NCI-H2196 treated with DMSO at 0.1 percent for 48 hours (cell line): Measurements from ENCODE around the gene NAT9.

ENCODE experiments used
- DNase-seq: peaks from one replicate; lab custom pipeline; 2025; ENCODE audit not compliant: unreplicated experiment; lab: John Stamatoyannopoulos, UW

Gene NAT9

GRCh38 chr17:74763565-74764387 lies 12.4 kb downstream of the NAT9 start:
- DNase-seq, result no peak

DNA sequence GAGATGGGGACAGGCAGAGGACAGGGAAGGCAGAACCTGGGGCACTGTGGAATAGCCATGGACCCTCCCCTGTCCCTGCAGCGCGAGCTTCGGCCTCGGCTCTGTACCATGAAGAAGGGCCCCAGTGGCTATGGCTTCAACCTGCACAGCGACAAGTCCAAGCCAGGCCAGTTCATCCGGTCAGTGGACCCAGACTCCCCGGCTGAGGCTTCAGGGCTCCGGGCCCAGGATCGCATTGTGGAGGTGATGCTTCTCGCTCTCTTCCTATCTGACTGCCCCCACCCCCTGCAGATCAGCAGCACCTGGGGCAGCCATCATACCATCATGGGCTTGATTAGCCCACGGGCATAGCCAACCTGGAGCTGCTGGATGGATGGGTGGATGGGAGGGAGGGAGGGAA lies 14.2 kb downstream of the NAT9 start:
- no peak for DNase-seq

DNA sequence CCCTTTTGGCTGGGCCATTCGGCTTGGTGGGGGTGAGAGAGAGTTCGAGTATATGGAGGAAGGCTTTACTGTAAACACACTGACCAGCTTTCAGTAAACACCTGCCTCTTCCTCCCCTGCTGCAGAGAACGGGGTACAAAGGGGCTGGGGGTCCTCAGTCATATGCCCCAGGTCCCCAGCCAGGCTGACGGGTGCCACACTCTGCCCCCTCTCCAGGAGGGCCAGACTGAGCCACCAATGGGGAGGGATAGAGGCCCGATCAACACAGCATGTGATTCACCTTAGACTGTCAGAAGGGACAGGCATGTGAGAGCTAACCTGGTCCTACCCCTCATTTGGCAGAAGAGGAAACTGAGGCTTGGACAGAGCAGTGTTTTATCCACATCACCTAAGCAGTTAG lies 14.7 kb downstream of the NAT9 start:
- no peak for DNase-seq

DNA sequence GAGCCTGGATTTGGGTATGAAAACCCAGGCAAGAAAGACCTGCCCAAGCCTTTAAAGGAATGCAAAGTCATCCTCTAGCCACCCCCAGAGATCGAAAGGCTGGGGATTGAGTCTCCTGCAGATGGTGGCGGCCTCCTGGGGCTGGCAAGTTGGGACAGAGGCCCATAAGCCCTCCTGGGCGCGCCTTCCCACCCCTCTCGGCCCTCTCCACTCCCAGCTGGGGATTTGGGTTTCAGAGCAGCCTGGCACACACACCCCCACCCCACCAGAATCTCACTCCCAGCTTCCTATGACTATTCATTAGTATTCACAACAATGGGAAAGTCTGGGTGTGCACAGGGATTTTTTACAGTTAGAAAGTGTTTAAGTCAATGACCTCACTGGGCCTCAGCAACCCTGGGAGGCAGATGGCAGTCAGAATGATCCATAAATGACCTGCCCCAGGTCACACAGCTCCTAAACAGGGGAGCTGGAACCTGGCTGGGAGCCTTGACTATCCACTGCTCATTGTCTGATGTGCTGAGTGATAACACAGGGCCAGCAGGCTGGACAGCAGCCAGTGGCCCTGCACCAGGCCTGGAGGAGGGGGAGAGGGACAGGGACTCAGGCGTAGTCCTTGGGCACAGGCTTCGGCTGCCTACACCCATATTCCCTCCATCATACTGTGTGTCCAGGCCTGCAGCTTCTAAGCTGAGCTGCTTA lies 15.6 kb downstream of the NAT9 start:
- DNase-seq, result no peak

DNA sequence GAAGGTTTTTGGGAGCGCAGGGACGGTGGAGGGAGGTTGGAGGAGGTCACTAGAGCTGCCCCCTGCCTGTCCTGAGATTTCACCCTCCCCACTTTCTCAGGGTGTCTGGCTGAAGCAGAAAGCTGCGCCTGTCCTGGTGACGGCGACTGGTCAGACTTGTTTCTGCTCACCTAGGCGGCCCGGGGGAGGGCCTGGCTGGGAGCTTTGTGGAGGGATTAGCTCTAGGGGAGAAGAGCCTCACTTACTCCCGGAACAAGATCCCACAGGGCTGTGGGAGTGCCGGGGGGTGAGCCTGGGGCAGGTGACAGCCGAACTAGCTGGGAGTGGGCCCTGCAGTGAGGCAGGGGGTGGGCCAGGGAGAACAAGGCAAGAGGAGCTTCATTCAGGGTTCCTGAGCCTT lies 16.2 kb downstream of the NAT9 start:
- no peak for DNase-seq

GRCh38 chr17:74759243-74759801 lies 16.8 kb downstream of the NAT9 start:
- no peak for DNase-seq

DNA sequence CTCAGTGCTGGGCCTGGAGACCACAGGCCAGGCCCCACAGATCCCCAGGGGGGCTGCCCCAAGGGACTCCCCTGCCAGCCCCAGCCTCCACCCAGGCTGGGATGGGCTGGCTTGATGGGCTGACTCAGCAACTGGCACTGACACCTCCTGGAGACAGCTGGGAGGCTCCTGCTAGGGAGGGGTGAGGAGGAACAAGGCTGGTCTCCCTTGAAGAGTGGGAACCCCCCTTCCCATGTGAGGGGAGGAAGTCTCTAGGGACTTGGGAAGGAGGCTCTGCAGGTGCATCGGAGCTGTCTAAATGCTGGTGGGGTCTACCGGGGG lies 17.3 kb downstream of the NAT9 start:
- no peak for DNase-seq

DNA sequence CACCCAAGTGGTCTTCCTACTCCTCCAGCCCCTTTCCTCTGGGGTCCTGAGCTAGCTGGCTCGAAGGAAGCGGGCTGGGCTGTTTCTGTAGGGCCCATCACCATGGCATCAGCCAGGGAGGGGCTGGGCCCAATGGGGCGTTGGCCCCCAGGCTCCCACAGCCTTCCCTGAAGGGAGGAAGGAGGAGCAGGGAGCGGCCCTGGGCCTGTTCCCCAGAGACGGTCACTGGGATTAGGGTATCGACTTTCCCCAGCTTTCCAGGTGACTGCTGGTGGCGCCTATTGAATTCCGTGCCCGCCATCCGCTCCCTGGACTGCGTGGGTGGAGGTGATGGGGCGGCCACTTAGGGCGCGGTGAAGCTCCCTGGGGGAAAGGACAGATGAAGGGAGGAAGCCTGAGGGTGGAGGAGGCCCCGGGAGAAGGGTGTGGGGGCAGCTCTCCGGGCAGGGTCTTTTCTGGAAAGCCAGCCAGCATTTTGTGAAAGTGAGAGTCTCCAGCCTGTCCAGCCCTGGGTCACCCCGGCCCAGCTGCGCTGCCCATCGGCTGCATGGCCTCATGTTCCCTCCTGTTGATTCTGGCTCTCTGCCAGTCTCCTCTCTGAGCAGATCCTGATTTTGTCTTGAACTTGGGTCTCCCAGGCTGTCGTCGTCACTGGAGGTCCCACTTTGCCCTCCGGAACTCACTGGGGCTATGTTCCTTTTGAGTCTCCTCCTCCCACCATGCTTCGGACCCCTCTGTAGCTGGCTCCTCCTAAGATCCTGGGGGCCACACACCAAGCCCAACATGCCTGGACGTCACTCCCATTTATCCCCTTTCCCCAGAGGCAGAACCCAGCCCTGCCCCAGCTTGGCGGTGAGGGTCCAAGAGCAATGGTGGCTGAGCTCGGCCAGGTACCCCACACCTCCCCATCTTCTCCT lies 18.0 kb downstream of the NAT9 start:
- DNase-seq, result no peak

GRCh38 chr17:74757502-74757901 lies 18.6 kb downstream of the NAT9 start:
- DNase-seq, result no peak

- DNase-seq, result no peak
These were observed 19.3 kb downstream of the NAT9 start for GRCh38 chr17:74756891-74757290.

GRCh38 chr17:74755533-74755932 lies 20.6 kb downstream of the NAT9 start:
- no peak for DNase-seq

DNA sequence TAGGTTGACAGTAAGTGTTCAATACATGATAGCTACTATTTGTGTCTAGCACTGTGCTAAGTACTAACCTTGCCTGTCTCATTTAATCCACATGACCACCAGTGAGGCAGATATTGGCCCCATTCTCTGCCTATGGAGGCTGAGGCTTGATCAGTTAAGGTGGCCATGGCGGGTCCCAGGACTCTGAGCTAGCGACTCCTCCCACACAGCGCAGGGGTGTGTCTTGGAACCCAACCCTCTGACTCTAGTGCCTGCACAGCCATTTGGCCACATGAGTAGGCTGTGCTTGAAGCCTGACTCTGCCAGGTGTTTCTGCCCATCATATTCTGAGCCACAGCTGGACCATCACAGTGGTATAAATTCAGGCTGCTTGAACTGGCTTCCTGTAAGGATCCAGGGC lies 21.3 kb downstream of the NAT9 start:
- DNase-seq, result no peak

DNA sequence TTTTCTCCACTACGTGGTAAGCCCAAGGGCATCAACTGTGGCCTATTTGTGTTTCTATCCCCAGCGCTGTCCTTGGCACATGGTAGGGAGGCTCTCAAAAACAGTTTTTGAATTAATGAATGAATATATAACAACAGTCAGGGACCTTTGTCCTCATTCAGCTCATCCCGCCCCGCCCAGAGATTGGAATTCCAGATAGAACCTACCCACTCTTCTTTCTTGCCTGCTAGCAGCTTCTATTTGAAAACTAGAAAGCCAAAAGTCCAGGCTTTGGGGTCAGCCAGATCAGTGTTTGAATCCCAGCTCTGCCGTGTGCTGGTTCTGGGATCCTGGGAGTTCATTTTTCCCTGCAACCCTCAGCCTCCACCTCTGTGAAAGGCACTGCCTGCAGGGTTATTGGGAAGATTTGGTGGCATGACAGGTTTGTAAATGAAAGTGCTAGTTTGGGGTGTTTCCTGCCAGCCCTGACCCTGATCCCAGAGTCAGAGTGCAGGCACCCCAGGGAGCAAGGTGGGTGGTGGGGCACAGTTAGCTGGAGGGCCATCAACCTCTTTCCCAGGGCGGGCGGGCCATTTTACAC lies 23.2 kb downstream of the NAT9 start:
- DNase-seq, result no peak

- no peak for DNase-seq
These were observed 23.7 kb downstream of the NAT9 start for GRCh38 chr17:74752415-74752814.

GRCh38 chr17:74750327-74751069 lies 25.6 kb downstream of the NAT9 start:
- DNase-seq, result no peak

DNA sequence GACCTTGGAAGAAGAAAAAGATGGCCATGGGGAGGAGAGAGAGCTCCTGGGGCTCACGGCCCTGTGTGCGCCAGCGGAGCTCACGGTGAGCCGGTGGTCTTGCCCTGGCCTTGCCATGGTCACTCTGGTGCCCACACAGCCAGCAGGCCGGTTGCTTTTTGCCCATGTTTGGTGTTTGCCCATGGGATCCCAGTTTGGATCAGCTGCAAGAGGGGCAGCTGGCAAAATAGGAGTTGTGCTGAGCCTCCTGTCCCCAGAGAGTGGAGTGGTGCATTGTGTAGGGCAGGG lies 26.2 kb downstream of the NAT9 start:
- DNase-seq, result no peak

DNA sequence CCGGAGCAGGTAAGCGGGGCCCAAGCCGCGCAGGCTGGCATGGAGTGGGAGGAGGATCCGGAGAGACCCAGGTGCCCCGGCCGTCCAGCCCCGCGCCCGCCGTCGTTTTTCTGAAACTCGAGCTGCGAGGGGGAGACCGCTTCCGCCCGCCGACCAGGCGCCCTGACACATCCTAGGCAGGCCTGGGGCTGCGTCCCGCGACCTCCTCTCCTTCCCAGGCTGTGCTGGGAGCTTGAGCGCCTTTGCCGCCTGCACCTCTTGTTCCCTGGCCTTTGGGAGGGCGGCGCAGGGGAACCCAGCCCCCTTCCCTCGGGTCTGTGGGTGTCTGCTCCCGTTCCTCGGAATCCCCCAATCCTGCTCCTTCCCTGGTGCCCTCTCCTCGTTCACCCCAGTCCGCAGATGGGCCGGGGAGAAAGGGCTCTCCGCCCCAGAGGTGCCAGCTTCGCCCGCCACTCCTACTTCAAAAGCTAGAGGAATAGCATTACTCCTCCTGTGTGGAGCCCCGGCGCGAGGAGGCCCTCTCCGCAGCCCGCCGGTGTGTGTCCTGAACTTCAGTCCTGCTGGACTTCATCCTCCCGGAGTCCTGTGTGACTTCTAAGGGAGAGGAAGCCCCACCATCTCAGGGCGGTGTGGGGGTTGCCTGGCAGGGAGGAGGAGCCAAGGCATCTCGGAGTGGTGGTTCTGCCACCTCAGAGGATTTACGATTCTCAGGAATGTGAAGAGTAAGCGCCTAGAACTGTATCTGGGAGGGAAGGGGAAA lies 26.7 kb downstream of the NAT9 start:
- no peak for DNase-seq

DNA sequence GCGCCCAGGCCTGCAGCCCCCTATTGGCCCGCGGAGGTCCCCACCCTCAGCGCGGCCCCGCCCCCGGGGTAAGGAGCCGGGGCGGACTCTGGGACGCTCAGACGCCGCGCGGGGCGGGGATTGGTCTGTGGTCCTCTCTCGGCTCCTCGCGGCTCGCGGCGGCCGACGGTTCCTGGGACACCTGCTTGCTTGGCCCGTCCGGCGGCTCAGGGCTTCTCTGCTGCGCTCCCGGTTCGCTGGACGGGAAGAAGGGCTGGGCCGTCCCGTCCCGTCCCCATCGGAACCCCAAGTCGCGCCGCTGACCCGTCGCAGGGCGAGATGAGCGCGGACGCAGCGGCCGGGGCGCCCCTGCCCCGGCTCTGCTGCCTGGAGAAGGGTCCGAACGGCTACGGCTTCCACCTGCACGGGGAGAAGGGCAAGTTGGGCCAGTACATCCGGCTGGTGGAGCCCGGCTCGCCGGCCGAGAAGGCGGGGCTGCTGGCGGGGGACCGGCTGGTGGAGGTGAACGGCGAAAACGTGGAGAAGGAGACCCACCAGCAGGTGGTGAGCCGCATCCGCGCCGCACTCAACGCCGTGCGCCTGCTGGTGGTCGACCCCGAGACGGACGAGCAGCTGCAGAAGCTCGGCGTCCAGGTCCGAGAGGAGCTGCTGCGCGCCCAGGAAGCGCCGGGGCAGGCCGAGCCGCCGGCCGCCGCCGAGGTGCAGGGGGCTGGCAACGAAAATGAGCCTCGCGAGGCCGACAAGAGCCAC lies 27.4 kb downstream of the NAT9 start, which contains the start of gene NHERF1:
NHERF1 (plus strand) TSS at position 100 of the 750 bp plus-strand sequence; CDS start at position 319, 219 bp downstream.
- no peak for DNase-seq

DNA sequence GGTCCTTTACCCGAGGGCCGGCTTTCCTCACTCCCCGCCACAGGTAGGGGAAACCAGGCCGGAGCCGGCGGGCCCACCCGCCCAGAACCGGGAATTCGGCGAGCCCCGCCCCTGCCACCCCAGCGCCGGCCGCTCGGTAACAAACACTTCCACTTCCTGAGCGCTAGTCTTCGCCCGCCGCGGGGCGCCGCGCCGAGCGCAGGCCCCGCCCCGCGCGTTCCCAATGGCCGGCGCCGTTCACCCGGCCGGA lies 27.9 kb downstream of the NAT9 start:
- peak; percentile 87 for DNase-seq
